Superior temporal gyrus (tissue), 1 donor: ENCODE data around the gene TASOR2.

ENCODE experiments used
- DNase-seq: peaks from one replicate; pipeline ENCODE4 v3.0.0-alpha.2; 2016; ENCODE audit errors: extremely low spot score

TASOR2 gene

GRCh38 chr10:5684318-5684970 lies at the start of gene TASOR2:
Gene TASOR2 (plus strand): TSS chr10:5684838. CDS start chr10:5720643, 35,805 bp downstream.
- peak; percentile 99 for DNase-seq

GRCh38 chr10:5634918-5635317 lies 49.7 kb upstream of the TASOR2 start:
- no peak for DNase-seq

- DNase-seq = no peak
These were observed 46.1 kb upstream of the TASOR2 start for GRCh38 chr10:5638494-5638893.

GRCh38 chr10:5639066-5639465 lies 45.6 kb upstream of the TASOR2 start:
- DNase-seq = no peak

- no peak for DNase-seq
These were observed 44.6 kb upstream of the TASOR2 start for GRCh38 chr10:5640036-5640435.

GRCh38 chr10:5640501-5640900 lies 44.1 kb upstream of the TASOR2 start:
- no peak for DNase-seq

- no peak for DNase-seq
These were observed 43.1 kb upstream of the TASOR2 start for GRCh38 chr10:5641501-5641900.

- no peak for DNase-seq
These were observed 41.1 kb upstream of the TASOR2 start for GRCh38 chr10:5643346-5644067.

GRCh38 chr10:5644930-5645329 lies 39.7 kb upstream of the TASOR2 start:
- no peak for DNase-seq

GRCh38 chr10:5645375-5645774 lies 39.3 kb upstream of the TASOR2 start:
- DNase-seq = no peak

GRCh38 chr10:5645944-5646617 lies 38.6 kb upstream of the TASOR2 start:
- DNase-seq = no peak

GRCh38 chr10:5647507-5648240 lies 37.0 kb upstream of the TASOR2 start:
- no peak for DNase-seq

- no peak for DNase-seq
These were observed 35.9 kb upstream of the TASOR2 start for GRCh38 chr10:5648494-5649457.

GRCh38 chr10:5649746-5650145 lies 34.9 kb upstream of the TASOR2 start:
- DNase-seq = no peak

GRCh38 chr10:5650664-5651387 lies 33.8 kb upstream of the TASOR2 start:
- no peak for DNase-seq

GRCh38 chr10:5651388-5651764 lies 33.3 kb upstream of the TASOR2 start:
- no peak for DNase-seq

GRCh38 chr10:5652746-5653145 lies 31.9 kb upstream of the TASOR2 start:
- no peak for DNase-seq

GRCh38 chr10:5654218-5654755 lies 30.4 kb upstream of the TASOR2 start:
- no peak for DNase-seq

GRCh38 chr10:5655121-5655520 lies 29.5 kb upstream of the TASOR2 start:
- DNase-seq = no peak
